Measurements from ENCODE around the gene IPO11.

DNA sequence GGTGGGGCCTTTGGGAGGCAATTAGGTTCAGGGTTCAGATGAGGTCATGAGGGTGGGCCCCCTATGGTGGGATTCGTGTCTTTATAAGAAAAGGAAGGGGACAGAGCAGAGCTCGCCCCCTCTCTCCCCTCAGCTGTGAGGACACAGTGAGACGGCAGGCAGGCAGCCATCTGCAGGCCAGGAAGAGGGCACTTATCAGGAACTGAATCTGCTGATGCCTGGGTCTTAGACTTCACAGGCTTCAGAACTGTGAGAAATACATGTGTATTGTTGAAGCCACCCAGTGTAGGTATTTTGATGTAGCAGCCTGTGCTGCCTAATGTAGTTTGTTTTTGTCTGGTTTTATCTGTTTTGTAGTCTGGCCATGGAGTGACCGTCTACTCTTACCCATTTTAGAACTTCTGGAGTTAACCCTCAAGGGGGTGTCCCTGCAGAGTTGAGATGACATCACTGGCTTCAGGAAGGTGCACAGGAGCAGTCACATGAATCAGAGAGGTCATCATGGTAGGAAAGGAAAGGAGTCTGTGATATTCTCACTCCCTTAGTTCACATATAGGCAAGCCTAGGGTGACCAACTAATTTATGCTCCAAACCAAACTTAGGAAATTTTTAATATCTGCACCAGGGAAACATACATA, 237.0 kb downstream of the IPO11 start:
- TF ChIP-seq RCOR1 (IDR thresholded peaks at IDR 0.05; ENCODE audit: insufficient replicate concordance, low read length) (no peak), POLR2A (IDR thresholded peaks at IDR 0.05; ENCODE audit: low read depth, low read length) (no peak)

All from IMR-90 (cell line).